GM12878 (cell line): ENCODE data around the gene CLNS1A. TPM values are rescaled to one million over a fixed set of nuclear protein-coding genes. Genes with fewer than 3 reads are reported as not detected.

Source experiments
- ATAC-seq: fragments of 200-7000 bp; cut with Tn5 transposase; 3 replicates; pipeline ENCODE4 v1.9.1; 2020; ENCODE audit warnings: mild to moderate bottlenecking, moderate library complexity
- BruUV-seq: library from RNA; stranded (reverse); fragments of 400-500 nt; replicated peaks from 2 replicates; lab custom pipeline; 2021; lab: Mats Ljungman, UMichigan
- CTCF ChIA-PET: fragments of 300-600 bp; sonication (Branson Sonifier 250); formaldehyde crosslinking; extraction: SDS; loops from one replicate; lab custom pipeline; 2021; ENCODE audit warnings: inconsistent platforms; lab: Yijun Ruan, JAX
- POLR2A ChIA-PET: fragments of 350-600 bp; formaldehyde crosslinking; extraction: SDS; loops from one replicate; lab custom pipeline; 2021; ENCODE audit warnings: inconsistent platforms; lab: Charles Lee
- RAD21 ChIA-PET: fragments of 300-600 bp; sonication (Branson Sonifier 250); formaldehyde crosslinking; loops from one replicate; lab custom pipeline; 2023; ENCODE audit warnings: antibody characterized with exemption; ENCODE audit not compliant: unreplicated experiment; lab: Charles Lee
- SMC1A ChIA-PET: fragments of 300-600 bp; sonication (Branson Sonifier 250); formaldehyde crosslinking; loops from one replicate; lab custom pipeline; 2023; ENCODE audit not compliant: unreplicated experiment, uncharacterized antibody; lab: Charles Lee
- DNase-seq: peaks from one replicate; pipeline ENCODE4 v3.0.0-alpha.2; 2011; ENCODE audit warnings: low read depth, low spot score
- FAIRE-seq: peaks from 3 replicates; lab custom pipeline; 2011; peaks lifted over from hg19 to GRCh38; lab: Jason Lieb, UNC
- H2AFZ ChIP-seq: 2 replicates; pipeline ENCODE4 v1.6.0; 2011; ENCODE audit warnings: low read depth, low read length, control low read depth; ENCODE audit not compliant: control insufficient read depth
- H3K27ac ChIP-seq: 2 replicates; pipeline ENCODE4 v1.5.1; 2011; ENCODE audit warnings: control low read depth; ENCODE audit not compliant: control insufficient read depth, insufficient read depth
- H3K27me3 ChIP-seq, 2 experiments: replicated peaks in 1 of 2; 2 replicates each; pipeline versions ENCODE4 v1.6.0 to v1.6.1; 2011; ENCODE audit warnings: low read length in 1 of 2; ENCODE audit not compliant: control insufficient read depth in 2 of 2, insufficient read depth in 2 of 2
- H3K36me3 ChIP-seq, 2 experiments: 2 replicates each; pipeline ENCODE4 v1.5.1; 2011; ENCODE audit warnings: low read length in 1 of 2; ENCODE audit not compliant: control insufficient read depth in 2 of 2, insufficient read depth in 2 of 2
- H3K4me1 ChIP-seq: 2 replicates; pipeline ENCODE4 v1.6.1; 2011; ENCODE audit warnings: mild to moderate bottlenecking, low read length, moderate library complexity, mixed read lengths; ENCODE audit not compliant: control insufficient read depth, insufficient read depth
- H3K4me2 ChIP-seq: 2 replicates; pipeline ENCODE4 v1.6.0; 2011; ENCODE audit warnings: control low read depth; ENCODE audit not compliant: control insufficient read depth, insufficient read depth
- H3K4me3 ChIP-seq: fragments of 200-600 bp; sonication (generic); 2 replicates; pipeline ENCODE4 v1.5.1; 2016
- H3K79me2 ChIP-seq: 2 replicates; pipeline ENCODE4 v1.6.0; 2011; ENCODE audit warnings: low read length; ENCODE audit not compliant: control insufficient read depth, insufficient read depth
- H3K9ac ChIP-seq: 2 replicates; pipeline ENCODE4 v1.8.0; 2011; ENCODE audit warnings: low read length, control low read depth, mixed read lengths; ENCODE audit not compliant: control insufficient read depth, insufficient read depth
- H3K9me3 ChIP-seq: replicated peaks from 3 replicates; pipeline ENCODE4 v1.5.1; 2011; ENCODE audit warnings: mild to moderate bottlenecking, low read length; ENCODE audit not compliant: control insufficient read depth, insufficient read depth
- H4K20me1 ChIP-seq: 2 replicates; pipeline ENCODE4 v1.6.0; 2011; ENCODE audit not compliant: control insufficient read depth, insufficient read depth
- ATF2 ChIP-seq: IDR thresholded peaks from 2 replicates; pipeline ENCODE4 v1.6.1; 2012; ENCODE audit warnings: low read length, inconsistent platforms
- BRCA1 ChIP-seq: IDR thresholded peaks from 2 replicates; pipeline ENCODE4 v1.6.1; 2011; ENCODE audit warnings: low read depth, low read length, improper control_type of control experiment
- CHD4 ChIP-seq: fragments of 200-600 bp; sonication (generic); IDR thresholded peaks from 2 replicates; pipeline ENCODE4 v1.6.1; 2016; ENCODE audit warnings: mild to moderate bottlenecking
- E2F8 ChIP-seq: fragments of 450-650 bp; IDR thresholded peaks from 2 replicates; pipeline ENCODE4 v1.6.1; 2018; ENCODE audit warnings: mild to moderate bottlenecking, low read depth, moderate library complexity; ENCODE audit not compliant: partially characterized antibody
- EP300 ChIP-seq, 2 experiments: fragments of 150-350 bp in 1 of 2; IDR thresholded peaks; 2 replicates each; pipeline ENCODE4 v1.6.1; 2011 to 2012; ENCODE audit warnings: low read depth in 2 of 2, low read length in 2 of 2, borderline replicate concordance in 1 of 2, improper control_type of control experiment in 1 of 2, inconsistent platforms in 1 of 2; ENCODE audit not compliant: control insufficient read depth in 1 of 2
- ETV6 ChIP-seq, 2 experiments: fragments of 450-650 bp in 1 of 2; IDR thresholded peaks in 1 of 2; conservative IDR thresholded peaks in 1 of 2; 2 replicates each; pipeline ENCODE4 v1.6.1; 2014; ENCODE audit warnings: antibody characterized with exemption in 1 of 2, borderline replicate concordance in 1 of 2, low read depth in 1 of 2, mild to moderate bottlenecking in 1 of 2, moderate library complexity in 1 of 2
- IKZF2 ChIP-seq, 2 experiments: fragments of 450-650 bp; IDR thresholded peaks; 2 replicates each; pipeline ENCODE4 v1.6.1; 2017; ENCODE audit warnings: mild to moderate bottlenecking in 2 of 2, moderate library complexity in 2 of 2
- KAT2A ChIP-seq: conservative IDR thresholded peaks from 2 replicates; pipeline ENCODE4 v1.6.1; 2011; ENCODE audit warnings: low read depth, low read length; ENCODE audit not compliant: control insufficient read depth
- MTA3 ChIP-seq: IDR thresholded peaks from 2 replicates; pipeline ENCODE4 v1.6.1; 2012; ENCODE audit warnings: low read length, inconsistent platforms, borderline replicate concordance
- NFYB ChIP-seq: IDR thresholded peaks from 2 replicates; pipeline ENCODE4 v1.6.1; 2011; ENCODE audit warnings: low read depth, mild to moderate bottlenecking, low read length, improper control_type of control experiment, moderate library complexity; ENCODE audit not compliant: insufficient read depth
- NR2C1 ChIP-seq: fragments of 450-650 bp; IDR thresholded peaks from 2 replicates; pipeline ENCODE4 v1.6.1; 2017; ENCODE audit warnings: antibody characterized with exemption, mild to moderate bottlenecking, moderate library complexity
- NRF1 ChIP-seq: conservative IDR thresholded peaks from 2 replicates; pipeline ENCODE4 v1.6.1; 2011; ENCODE audit warnings: mild to moderate bottlenecking, low read depth, low read length, improper control_type of control experiment
- PAX5 ChIP-seq: IDR thresholded peaks from 2 replicates; pipeline ENCODE4 v1.6.1; 2011; ENCODE audit warnings: low read depth, low read length, borderline replicate concordance
- RAD51 ChIP-seq: fragments of 450-650 bp; IDR thresholded peaks from 2 replicates; pipeline ENCODE4 v1.6.1; 2016; ENCODE audit warnings: moderate library complexity, mild to moderate bottlenecking, inconsistent platforms
- RFX5 ChIP-seq: IDR thresholded peaks from 2 replicates; pipeline ENCODE4 v1.6.1; 2011; ENCODE audit warnings: low read depth, low read length, improper control_type of control experiment
- SUPT20H ChIP-seq: IDR thresholded peaks from 2 replicates; pipeline ENCODE4 v1.6.1; 2011; ENCODE audit warnings: low read depth, mild to moderate bottlenecking, low read length, moderate library complexity, borderline replicate concordance; ENCODE audit not compliant: control insufficient read depth
- TCF7 ChIP-seq: IDR thresholded peaks from 2 replicates; pipeline ENCODE4 v1.6.1; 2014; ENCODE audit warnings: antibody characterized with exemption, borderline replicate concordance
- WGBS: methylation state at CpG from one replicate; pipeline ENCODE4 v1.1.6; 2016; ENCODE audit warnings: low lambda C conversion rate; ENCODE audit not compliant: insufficient replicate concordance, insufficient coverage; ENCODE audit errors: missing lambda C conversion rate; 5-methylcytosine and 5-hydroxymethylcytosine counted together
- in situ Hi-C: fragments of 300-500 bp; cut with MboI; formaldehyde crosslinking; loops from 9 replicates; pipeline ENCODE4 v1.14.3; 2018; ENCODE audit warnings: mixed read lengths
- intact Hi-C: fragments of 100-400 bp; cut with micrococcal nuclease; formaldehyde crosslinking; loops from one replicate; pipeline ENCODE4 v1.14.2; 2022; ENCODE audit not compliant: unreplicated experiment
- polyA plus RNA-seq, 11 experiments: library from polyadenylated mRNA; depleted of rRNA in 4 of 11; unstranded in 6 of 11; stranded (reverse) in 5 of 11; fragments of >200 nt; fragmentation: Nextera tagmentation in 4 of 11; fragmentation: Illumina TruSeq in 1 of 11; extraction: Ambion mirVana in 4 of 11; extraction: Trizol in 1 of 11; gene quantifications; 1 replicate in 1 of 11; 2 replicates in 10 of 11; pipeline versions ENCODE4 v1.2.1 to v1.2.3, GENCODE V29; 2011 to 2016; ENCODE audit warnings: inconsistent platforms in 2 of 11, missing spikeins in 2 of 11, low read depth in 1 of 11
- total RNA-seq, 4 experiments: library from RNA; depleted of rRNA in 3 of 4; stranded (reverse); fragments of >200 nt in 3 of 4; fragmentation: Illumina TruSeq in 1 of 4; extraction: Trizol in 1 of 4; gene quantifications; 2 replicates each; pipeline versions ENCODE4 v1.2.1 to v1.2.3, GENCODE V29; 2013 to 2021

Gene CLNS1A
- total and polyA plus RNA-seq, 10 of the 15 experiments (the other 5 are each of a cell fraction or from before 2014, with no cell fraction given): 74.1 to 247 (median 167) TPM

GRCh38 chr11:77665240-77665965 lies 27.8 kb upstream of the CLNS1A start:
- no peak overlapping the region for H3K4me3 ChIP-seq
- no TSS peak for BruUV-seq
- H4K20me1 ChIP-seq: no peaks in the 10 kb centered on the region
- H3K4me2 ChIP-seq: no peak overlapping the region
- ChIA-PET CTCF (no interaction called here), POLR2A (interaction anchor here (0.6 kb wide), 1 partner anchor 139 kb away, joined by 9 read pairs; no protein-coding TSS in a partner anchor), SMC1A (interaction anchor here (1.2 to 1.5 kb wide), 2 partner anchors 15 to 46 kb away, joined by 3 to 4 read pairs; no protein-coding TSS in a partner anchor), RAD21 (no interaction called here)
- H3K9ac ChIP-seq: no peak overlapping the region
- peaks cover 3 to 4% of the 10 kb centered on the region in 2 experiments; a peak in 3 of 4 replicates for H3K36me3 ChIP-seq
- no peaks in the 10 kb centered on the region for H3K9me3 ChIP-seq
- no peak overlapping the region for H2AFZ ChIP-seq
- ATAC-seq: no peak
- H3K27me3 ChIP-seq: no peaks in the 10 kb centered on the region
- FAIRE-seq: no peak
- no peak overlapping the region for H3K27ac ChIP-seq
- in situ Hi-C loops (no loop called here), intact Hi-C loops (no loop called here)
- H3K4me1 ChIP-seq: peaks cover 7% of the 10 kb centered on the region; the same call in 1 of the 2 replicates
- WGBS: 91% methylated on average over 7 of the region's 7 CpGs
- no peaks in the 10 kb centered on the region for H3K79me2 ChIP-seq
- no peak for DNase-seq
- no peak for TF ChIP-seq RAD51
- no peak for TF ChIP-seq KAT2A
- no peak for TF ChIP-seq EP300 (IDR thresholded peaks at IDR 0.05; ENCODE audit: borderline replicate concordance in 1 of 2, control insufficient read depth in 1 of 2, low read depth in 2 of 2, low read length in 2 of 2)
- no peak for TF ChIP-seq CHD4
- TF ChIP-seq MTA3: no peak
- TF ChIP-seq TCF7: no peak
- TF ChIP-seq NFYB: no peak
- TF ChIP-seq NRF1: no peak
- TF ChIP-seq RFX5: no peak
- no peak for TF ChIP-seq ATF2
- no peak for TF ChIP-seq NR2C1
- TF ChIP-seq ETV6 (conservative IDR thresholded peaks at IDR 0.05 in 1 of 2, IDR thresholded peaks at IDR 0.05 in 1 of 2; ENCODE audit: borderline replicate concordance in 1 of 2, low read depth in 1 of 2): no peak
- no peak for TF ChIP-seq IKZF2 (IDR thresholded peaks at IDR 0.05)
- TF ChIP-seq E2F8: no peak
- no peak for TF ChIP-seq SUPT20H
- TF ChIP-seq PAX5: no peak
- no peak for TF ChIP-seq BRCA1
